Measurements from ENCODE around the gene FN1. TPM values are rescaled to one million over a fixed set of nuclear protein-coding genes. Genes with fewer than 3 reads are reported as not detected.

FN1 gene
- total RNA-seq, 2 donors from 2014 or later, result 27.4 to 53.7 TPM

GRCh38 chr2:215365184-215365658, 70.6 kb downstream of the FN1 start:
- intact Hi-C loops (cut with DNase I), result no loop called here
- Histone ChIP-seq H3K27me3 (no peaks in the 10 kb centered on the region), H3K36me3 (replicated peaks in 1 of 2; ENCODE audit: insufficient read depth in 1 of 2, low read depth in 2 of 2) (peaks cover 0 to 3% of the 10 kb centered on the region in 2 donors), H3K9me3 (no peaks in the 10 kb centered on the region), H3K27ac (no peak overlapping the region), H3K4me3 (no peak overlapping the region), H3K4me1 (no peaks in the 10 kb centered on the region)
- no peak for TF ChIP-seq CTCF (IDR thresholded peaks at IDR 0.05)
- TF ChIP-seq POLR2A (IDR thresholded peaks at IDR 0.05), result no peak
- DNase-seq (no peak), ATAC-seq (no peak)
- WGBS, 2 donors, result 84 to 90% methylated on average over 4 of the region's 4 CpGs

- H3K36me3 ChIP-seq (replicated peaks in 1 of 2; ENCODE audit: insufficient read depth in 1 of 2, low read depth in 2 of 2), result peaks cover 0 to 3% of the 10 kb centered on the region in 2 donors
- WGBS, 2 donors, result 92 to 93% methylated on average over 10 of the region's 10 CpGs
- intact Hi-C loops (cut with DNase I), result no loop called here
Measured at GRCh38 chr2:215364157-215365155, 71.4 kb downstream of the FN1 start.

GRCh38 chr2:215363461-215364156, 72.3 kb downstream of the FN1 start:
- intact Hi-C loops (cut with DNase I), result no loop called here
- ATAC-seq (no peak), DNase-seq (no peak)
- no peak for TF ChIP-seq POLR2A (IDR thresholded peaks at IDR 0.05)
- TF ChIP-seq CTCF (IDR thresholded peaks at IDR 0.05), result no peak
- no peaks in the 10 kb centered on the region for H3K27me3 ChIP-seq
- no peaks in the 10 kb centered on the region for H3K9me3 ChIP-seq
- no peak overlapping the region for H3K27ac ChIP-seq
- no peaks in the 10 kb centered on the region for H3K4me1 ChIP-seq
- peaks cover 0 to 3% of the 10 kb centered on the region in 2 donors for H3K36me3 ChIP-seq (replicated peaks in 1 of 2; ENCODE audit: insufficient read depth in 1 of 2, low read depth in 2 of 2)
- no peak overlapping the region for H3K4me3 ChIP-seq
- WGBS, 2 donors, result 78 to 81% methylated on average over 2 of the region's 2 CpGs

More at GRCh38 chr2:215364157-215365155, 71.4 kb downstream of the FN1 start:
- Histone ChIP-seq H3K9me3 (no peaks in the 10 kb centered on the region), H3K27me3 (no peaks in the 10 kb centered on the region), H3K27ac (no peak overlapping the region), H3K4me1 (no peaks in the 10 kb centered on the region), H3K4me3 (no peak overlapping the region)
- no peak for ATAC-seq
- TF ChIP-seq CTCF (IDR thresholded peaks at IDR 0.05), result no peak
- no peak for TF ChIP-seq POLR2A (IDR thresholded peaks at IDR 0.05)
- no peak for DNase-seq

- no peaks in the 10 kb centered on the region for H3K27me3 ChIP-seq
- DNase-seq (no peak), ATAC-seq (no peak)
- intact Hi-C loops (cut with DNase I), result no loop called here
- WGBS, 2 donors, result 75 to 79% methylated on average over 2 of the region's 2 CpGs
- H3K27ac ChIP-seq, result no peak overlapping the region
- H3K36me3 ChIP-seq (replicated peaks in 1 of 2; ENCODE audit: insufficient read depth in 1 of 2, low read depth in 2 of 2), result peaks cover 0 to 3% of the 10 kb centered on the region in 2 donors
- H3K4me1 ChIP-seq, result no peaks in the 10 kb centered on the region
- H3K9me3 ChIP-seq, result no peaks in the 10 kb centered on the region
- no peak overlapping the region for H3K4me3 ChIP-seq
- TF ChIP-seq POLR2A (IDR thresholded peaks at IDR 0.05) (no peak), CTCF (IDR thresholded peaks at IDR 0.05) (no peak)
Measured at GRCh38 chr2:215363039-215363438, 72.8 kb downstream of the FN1 start.

All from body of pancreas (tissue), 4 donors.